H9 (cell line): ENCODE measurements around the gene FAR1. TPM values are rescaled to one million over a fixed set of nuclear protein-coding genes. Genes with fewer than 3 reads are reported as not detected.

Experiments
- DNase-seq: peaks from one replicate; pipeline ENCODE4 v3.0.0-alpha.2; 2017
- H2AFZ ChIP-seq: one replicate; pipeline ENCODE4 v1.6.1; 2013; ENCODE audit warnings: mild to moderate bottlenecking, low read length, control low read depth, moderate library complexity
- H2AK5ac ChIP-seq: 2 replicates; pipeline ENCODE4 v1.6.1; 2013; ENCODE audit warnings: low read length, control low read depth, mixed read lengths; ENCODE audit not compliant: insufficient read length
- H2BK120ac ChIP-seq: one replicate; pipeline ENCODE4 v1.6.1; 2013; ENCODE audit warnings: low read depth, mild to moderate bottlenecking, low read length, control low read depth, inconsistent platforms; ENCODE audit not compliant: poor library complexity, severe bottlenecking
- H2BK12ac ChIP-seq: 2 replicates; pipeline ENCODE4 v1.6.1; 2013; ENCODE audit warnings: low read length, control low read depth, mixed read lengths, low read depth; ENCODE audit not compliant: insufficient read length
- H2BK15ac ChIP-seq: 2 replicates; pipeline ENCODE4 v1.6.1; 2013; ENCODE audit warnings: low read depth, low read length, control low read depth
- H2BK20ac ChIP-seq: one replicate; pipeline ENCODE4 v1.6.1; 2013; ENCODE audit warnings: low read depth, mild to moderate bottlenecking, low read length, control low read depth, inconsistent platforms; ENCODE audit not compliant: poor library complexity, severe bottlenecking
- H2BK5ac ChIP-seq: 2 replicates; pipeline ENCODE4 v1.6.1; 2013; ENCODE audit warnings: low read length, control low read depth, mixed read lengths; ENCODE audit not compliant: insufficient read length
- H3K14ac ChIP-seq: 2 replicates; pipeline ENCODE4 v1.6.1; 2013; ENCODE audit warnings: low read length, control low read depth; ENCODE audit not compliant: insufficient read depth
- H3K18ac ChIP-seq: 2 replicates; pipeline ENCODE4 v1.6.1; 2013; ENCODE audit warnings: low read depth, mild to moderate bottlenecking, mixed read lengths, low read length, control low read depth; ENCODE audit not compliant: insufficient read length
- H3K23ac ChIP-seq: 2 replicates; pipeline ENCODE4 v1.6.1; 2013; ENCODE audit warnings: low read length, control low read depth, mixed read lengths, low read depth; ENCODE audit not compliant: insufficient read length
- H3K23me2 ChIP-seq: 2 replicates; pipeline ENCODE4 v1.6.1; 2013; ENCODE audit warnings: low read depth, mild to moderate bottlenecking, mixed read lengths, low read length, control low read depth; ENCODE audit not compliant: insufficient read length, poor library complexity, severe bottlenecking
- H3K27ac ChIP-seq: 2 replicates; pipeline ENCODE4 v1.5.1; 2013; ENCODE audit warnings: low read length, control low read depth, mixed read lengths, low read depth; ENCODE audit not compliant: insufficient read length
- H3K27me3 ChIP-seq: 2 replicates; pipeline ENCODE4 v1.6.1; 2013; ENCODE audit warnings: low read length, control low read depth, inconsistent platforms; ENCODE audit not compliant: insufficient read depth
- H3K4ac ChIP-seq: 2 replicates; pipeline ENCODE4 v1.6.1; 2013; ENCODE audit warnings: low read depth, mild to moderate bottlenecking, control low read depth, inconsistent platforms, low read length, moderate library complexity
- H3K4me1 ChIP-seq: 2 replicates; pipeline ENCODE4 v1.6.1; 2013; ENCODE audit warnings: low read length, control low read depth, inconsistent platforms; ENCODE audit not compliant: insufficient read depth
- H3K4me2 ChIP-seq: 2 replicates; pipeline ENCODE4 v1.6.1; 2013; ENCODE audit warnings: low read length, control low read depth, mixed read lengths; ENCODE audit not compliant: insufficient read length, insufficient read depth
- H3K56ac ChIP-seq: 2 replicates; pipeline ENCODE4 v1.6.1; 2013; ENCODE audit warnings: low read depth, mild to moderate bottlenecking, mixed read lengths, low read length, control low read depth; ENCODE audit not compliant: insufficient read length
- H3K79me1 ChIP-seq: 2 replicates; pipeline ENCODE4 v1.6.1; 2013; ENCODE audit warnings: low read depth, mild to moderate bottlenecking, moderate library complexity, low read length, control low read depth, inconsistent platforms; ENCODE audit not compliant: insufficient read depth, poor library complexity, severe bottlenecking
- H3K79me2 ChIP-seq: 2 replicates; pipeline ENCODE4 v1.6.1; 2013; ENCODE audit warnings: low read length, control low read depth, inconsistent platforms; ENCODE audit not compliant: insufficient read depth
- H3K9ac ChIP-seq: 2 replicates; pipeline ENCODE4 v1.6.1; 2013; ENCODE audit warnings: low read length, control low read depth, mixed read lengths; ENCODE audit not compliant: insufficient read length; ENCODE audit errors: extremely low read depth
- H3K9me3 ChIP-seq: one replicate; pipeline ENCODE4 v1.6.1; 2013; ENCODE audit warnings: low read depth, low read length, inconsistent platforms; ENCODE audit not compliant: control insufficient read depth
- H3T11ph ChIP-seq: one replicate; pipeline ENCODE4 v1.6.1; 2013; ENCODE audit warnings: mild to moderate bottlenecking, low read length, control low read depth, inconsistent platforms
- H4K20me1 ChIP-seq: one replicate; pipeline ENCODE4 v1.6.1; 2013; ENCODE audit not compliant: control insufficient read depth, insufficient read length, insufficient read depth
- H4K5ac ChIP-seq: 2 replicates; pipeline ENCODE4 v1.6.1; 2013; ENCODE audit warnings: low read depth, mild to moderate bottlenecking, mixed read lengths, low read length, control low read depth; ENCODE audit not compliant: insufficient read length
- H4K8ac ChIP-seq: replicated peaks from 2 replicates; pipeline ENCODE4 v1.6.1; 2013; ENCODE audit warnings: low read length, control low read depth, mixed read lengths, low read depth; ENCODE audit not compliant: insufficient read length
- H4K91ac ChIP-seq: 2 replicates; pipeline ENCODE4 v1.6.1; 2013; ENCODE audit warnings: low read depth, mild to moderate bottlenecking, moderate library complexity, mixed read lengths, low read length, control low read depth; ENCODE audit not compliant: insufficient read length
- H3K27ac Mint-ChIP-seq, 3 experiments: 2 replicates in 2 of 3; 3 replicates in 1 of 3; pipeline ENCODE4 v1.8.0; 2020 to 2021; ENCODE audit warnings: mixed read lengths in 3 of 3, mild to moderate bottlenecking in 1 of 3, moderate library complexity in 1 of 3
- H3K27me3 Mint-ChIP-seq: 2 replicates; pipeline ENCODE4 v1.8.0; 2021; ENCODE audit warnings: low read depth, mild to moderate bottlenecking, moderate library complexity, mixed read lengths
- H3K36me3 Mint-ChIP-seq, 3 experiments: 2 replicates in 2 of 3; 3 replicates in 1 of 3; pipeline ENCODE4 v1.8.0; 2020 to 2021; ENCODE audit warnings: low read depth in 3 of 3, mixed read lengths in 3 of 3; ENCODE audit not compliant: insufficient read depth in 1 of 3
- H3K4me1 Mint-ChIP-seq, 2 experiments: 2 replicates each; pipeline ENCODE4 v1.8.0; 2020; ENCODE audit warnings: mixed read lengths in 2 of 2
- H3K4me3 Mint-ChIP-seq, 2 experiments: 2 replicates in 1 of 2; 3 replicates in 1 of 2; pipeline ENCODE4 v1.8.0; 2020 to 2021; ENCODE audit warnings: mild to moderate bottlenecking in 2 of 2, mixed read lengths in 2 of 2, moderate library complexity in 1 of 2
- H3K9me3 Mint-ChIP-seq, 2 experiments: 2 replicates in 1 of 2; 3 replicates in 1 of 2; pipeline ENCODE4 v1.8.0; 2020; ENCODE audit warnings: mild to moderate bottlenecking in 2 of 2, mixed read lengths in 2 of 2, moderate library complexity in 1 of 2
- CTCF ChIP-seq: fragments of 200-600 bp; sonication (generic); conservative IDR thresholded peaks from 3 replicates; pipeline ENCODE4 v1.8.0; 2021; ENCODE audit warnings: antibody characterized with exemption, mild to moderate bottlenecking
- total RNA-seq: library from RNA; stranded (reverse); gene quantifications from 2 replicates; pipeline ENCODE4 v1.2.1, GENCODE V29; 2021

The FAR1 gene
- total RNA-seq, 1 experiment from 2014 or later, result 72.5 TPM

GRCh38 chr11:13695886-13696285 lies 27.4 kb downstream of the FAR1 start:
- Histone ChIP-seq H3K9me3 (no peaks in the 10 kb centered on the region), H2BK120ac (no peak overlapping the region), H3K14ac (no peak overlapping the region), H3T11ph (no peak overlapping the region), H3K4me2 (no peak overlapping the region), H2AFZ (no peak overlapping the region), H3K27me3 (no peaks in the 10 kb centered on the region), H3K9ac (no peak overlapping the region), H3K56ac (no peak overlapping the region), H3K79me2 (peaks cover 10% of the 10 kb centered on the region; the same call in 1 of the 2 replicates), H2BK12ac (no peak overlapping the region), H3K4ac (no peak overlapping the region), H4K91ac (no peak overlapping the region), H2BK5ac (no peak overlapping the region), H3K4me1 (no peaks in the 10 kb centered on the region), H2BK20ac (no peak overlapping the region), H4K8ac (no peak overlapping the region), H3K18ac (no peak overlapping the region), H3K23me2 (no peaks in the 10 kb centered on the region), H4K5ac (no peak overlapping the region), H3K27ac (no peak overlapping the region), H4K20me1 (no peaks in the 10 kb centered on the region), H2AK5ac (no peak overlapping the region), H2BK15ac (no peak overlapping the region), H3K23ac (no peak overlapping the region), H3K79me1 (no peaks in the 10 kb centered on the region)
- Mint-ChIP-seq H3K9me3 (no peaks in the 10 kb centered on the region), H3K27me3 (no peaks in the 10 kb centered on the region), H3K36me3 (peaks cover 14 to 41% (median 27%) of the 10 kb centered on the region in 3 experiments; a peak in 6 of 7 replicates), H3K4me1 (peaks cover 7 to 10% of the 10 kb centered on the region in 2 experiments), H3K4me3 (no peak overlapping the region), H3K27ac (no peak overlapping the region)
- no peak for TF ChIP-seq CTCF
- DNase-seq, result no peak
